Posterior vena cava (tissue), 2 donors: Measurements from ENCODE around the gene YTHDC1. TPM values are rescaled to one million over a fixed set of nuclear protein-coding genes. Genes with fewer than 3 reads are reported as not detected.
"Not testable (repeated sequence)": the region's sequence is repeated elsewhere in the genome, so short reads cannot be mapped to it uniquely, and the experiment has no call there.

Source experiments
- DNase-seq: peaks from one replicate; pipeline ENCODE4 v3.0.0-alpha.2; 2020; ENCODE audit warnings: low spot score
- intact Hi-C, 2 donors: fragments of 100-400 bp; cut with DNase I; formaldehyde crosslinking; loops; one replicate each; pipeline versions ENCODE4 v1.14.1 to v1.14.2; 2022 to 2023
- total RNA-seq, 2 donors: library from RNA; stranded (reverse); fragmentation: NEBNext Ultra II Directional; extraction: Animal tissue kit (Norgen Biotek cat#: 25700); gene quantifications; one replicate each; pipeline ENCODE4 v1.2.1, GENCODE V29; 2021
- donor health status: DM: yes; HTN: yes; CAD: no.
- donor health status: DM: yes; HTN: yes; CAD: no.

Gene YTHDC1
- total RNA-seq, 2 donors from 2014 or later: 57.4 to 57.8 TPM

GRCh38 chr4:68310651-68311247 is 39.1 kb downstream of the YTHDC1 start:
- no peak for DNase-seq
- intact Hi-C loops: no loop called here

DNA sequence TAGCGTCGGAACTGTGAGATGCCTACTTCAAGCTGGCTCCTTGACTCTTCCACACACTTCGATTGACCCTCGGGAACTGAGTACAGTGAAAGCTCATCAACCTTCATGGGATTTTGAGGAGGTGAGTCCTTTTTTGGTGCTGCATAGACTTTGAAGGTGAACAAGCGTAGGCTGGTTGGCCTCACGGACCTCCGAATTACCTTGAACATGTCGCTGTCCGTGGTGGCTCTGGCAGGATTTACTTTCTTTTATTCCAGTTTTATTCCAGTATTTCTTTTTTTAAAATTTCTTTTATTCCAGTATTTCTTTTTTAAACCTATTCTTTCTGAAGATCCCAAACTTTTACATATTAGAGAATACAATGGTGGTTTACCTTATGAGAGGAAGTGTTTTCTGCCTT is 45.2 kb downstream of the YTHDC1 start:
- DNase-seq: no peak
- intact Hi-C loops: no loop called here

DNA sequence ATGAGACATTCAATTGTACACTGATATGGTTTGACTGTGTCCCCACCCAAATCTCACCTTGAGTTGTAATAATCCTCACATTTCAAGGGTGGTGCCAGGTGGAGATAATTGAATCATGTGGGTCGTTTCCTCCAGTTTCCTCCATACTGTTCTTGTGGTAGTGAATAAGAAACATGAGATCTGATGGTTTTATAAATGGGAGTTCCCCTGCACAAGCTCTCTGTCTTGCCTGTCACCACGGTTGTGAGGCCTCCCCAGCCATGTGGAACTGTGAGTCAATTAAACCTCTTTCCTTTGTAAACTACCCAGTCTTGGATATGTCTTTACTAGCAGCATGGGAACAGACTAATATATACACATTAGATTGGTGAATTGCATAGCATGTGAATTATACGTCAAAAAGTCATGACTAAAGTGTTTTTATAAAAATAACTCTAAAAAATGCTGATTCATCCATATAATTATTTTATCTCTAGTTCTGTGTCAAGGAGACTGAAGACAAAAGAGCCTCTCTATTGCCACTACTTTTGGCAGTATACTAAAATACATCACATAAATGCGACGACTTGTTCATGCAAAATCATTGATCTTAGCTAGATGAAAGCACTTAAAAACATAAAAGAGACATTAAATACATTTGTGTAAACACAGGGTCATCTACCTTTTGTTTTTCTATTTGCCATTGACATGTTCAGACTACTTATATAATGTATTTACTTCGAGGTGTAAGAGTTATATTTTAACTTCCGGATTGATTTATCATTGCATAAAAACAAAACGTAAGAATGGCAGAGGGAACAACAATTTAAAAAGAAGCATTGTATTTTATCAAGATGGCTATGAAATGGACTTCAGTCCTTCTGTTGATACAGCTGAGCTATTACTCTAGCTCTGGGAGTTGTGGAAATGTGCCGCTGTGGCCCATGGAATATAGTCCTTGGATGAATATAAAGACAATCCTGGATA is 50.1 kb downstream of the YTHDC1 start:
- no peak for DNase-seq

GRCh38 chr4:68297137-68297536 is 52.8 kb downstream of the YTHDC1 start:
- DNase-seq: no peak
- intact Hi-C loops: no loop called here

More for the DNA sequence above, 50.1 kb downstream of the YTHDC1 start:
- intact Hi-C loops: no loop called here

- intact Hi-C loops: no loop called here
- DNase-seq: no peak
Observed at GRCh38 chr4:68291256-68291655, 58.6 kb downstream of the YTHDC1 start.

GRCh38 chr4:68288393-68288740 is 61.5 kb downstream of the YTHDC1 start:
- no peak for DNase-seq
- intact Hi-C loops: no loop called here

GRCh38 chr4:68287704-68288392 is 62.0 kb downstream of the YTHDC1 start:
- no peak for DNase-seq
- intact Hi-C loops: no loop called here

DNA sequence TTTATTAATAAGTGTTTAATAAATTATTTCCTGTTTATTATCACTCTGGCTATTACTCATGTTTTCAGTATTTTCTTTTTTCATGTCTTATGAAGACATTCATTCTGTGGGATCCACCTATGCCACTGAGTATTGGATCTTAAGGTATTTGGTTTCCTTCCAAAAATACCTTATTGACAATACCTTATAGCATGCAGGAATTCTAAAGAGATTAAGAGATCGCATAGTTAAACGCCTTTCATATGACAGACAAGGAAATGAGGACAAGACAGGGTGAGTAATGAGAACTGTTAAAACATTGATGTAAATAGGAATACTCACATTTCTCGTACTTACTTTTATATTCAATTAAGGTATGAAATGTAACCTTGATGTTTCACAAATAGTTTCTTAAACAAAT is 66.2 kb downstream of the YTHDC1 start:
- intact Hi-C loops: no loop called here

GRCh38 chr4:68283095-68283494 is 66.8 kb downstream of the YTHDC1 start:
- no peak for DNase-seq
- intact Hi-C loops: no loop called here

More for the DNA sequence above, 66.2 kb downstream of the YTHDC1 start:
- no peak for DNase-seq

- intact Hi-C loops, DNase-seq: not testable (repeated sequence)
Observed at GRCh38 chr4:68281796-68282740, 67.8 kb downstream of the YTHDC1 start.

DNA sequence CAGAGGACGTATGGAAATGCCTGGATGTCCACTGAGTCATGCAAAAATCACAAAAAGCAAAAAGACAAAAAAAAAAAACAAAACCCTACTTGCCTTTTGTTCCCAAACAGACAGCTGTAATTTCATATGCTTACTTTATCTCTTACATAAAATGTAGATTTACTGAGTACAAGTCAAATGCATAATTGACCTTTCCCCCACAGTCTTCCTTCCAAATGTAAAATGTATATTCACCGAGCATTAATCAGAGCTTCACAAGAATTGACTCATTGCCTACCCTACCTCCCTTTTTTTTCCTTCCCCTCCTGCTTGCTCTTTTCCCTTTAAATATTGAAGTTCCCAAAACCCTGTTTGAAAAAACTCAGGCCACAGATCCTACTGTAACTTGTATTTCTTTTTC is 71.9 kb downstream of the YTHDC1 start:
- DNase-seq: no peak
- intact Hi-C loops: no loop called here

GRCh38 chr4:68277627-68278026 is 72.3 kb downstream of the YTHDC1 start:
- intact Hi-C loops: no loop called here
- no peak for DNase-seq

DNA sequence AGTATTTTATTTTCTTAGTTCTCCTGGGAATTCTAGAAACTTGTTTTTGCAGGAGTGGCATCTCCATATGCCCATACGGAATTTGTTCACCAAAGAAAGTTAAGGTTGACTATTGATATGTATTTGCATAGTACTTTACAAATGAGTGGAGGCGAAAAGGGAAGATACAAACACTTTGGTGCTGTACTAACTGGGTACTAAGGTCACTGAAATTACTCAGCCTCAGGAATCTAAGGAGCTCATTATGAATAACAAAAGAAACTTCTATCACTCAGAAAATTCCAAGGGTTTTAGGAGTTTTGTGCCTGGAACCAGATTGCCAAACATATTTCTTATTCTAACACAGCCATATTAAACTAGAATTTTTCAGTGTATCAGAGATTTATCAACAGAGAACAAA is 77.0 kb downstream of the YTHDC1 start:
- intact Hi-C loops: loop anchor here (5.0 kb wide), 1 partner anchor 104 kb away; no protein-coding TSS in a partner anchor
- no peak for DNase-seq

DNA sequence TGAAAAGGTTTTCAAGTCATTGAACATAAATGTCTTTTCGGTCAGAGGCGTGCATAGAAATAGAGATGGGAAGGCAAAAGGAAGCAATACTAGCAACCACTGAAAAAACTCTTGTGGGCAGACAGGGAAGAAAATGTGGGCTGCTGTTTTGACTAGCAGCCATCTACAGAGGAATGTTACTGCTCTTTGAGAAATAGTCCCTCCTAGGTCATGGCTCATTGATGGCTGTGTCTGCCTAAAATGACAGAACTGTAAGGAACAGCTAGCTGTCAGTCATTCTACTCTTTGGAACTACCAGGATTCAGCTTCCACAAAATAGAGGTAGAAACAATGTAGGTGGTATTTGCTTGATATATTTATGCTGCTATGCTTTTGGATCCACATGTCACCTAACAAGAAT is 77.5 kb downstream of the YTHDC1 start:
- DNase-seq: no peak
- intact Hi-C loops: loop anchor here (5.0 kb wide), 1 partner anchor 105 kb away; no protein-coding TSS in a partner anchor

GRCh38 chr4:68271851-68272357 is 78.0 kb downstream of the YTHDC1 start:
- no peak for DNase-seq
- intact Hi-C loops: loop anchor here (5.0 kb wide), 1 partner anchor 105 kb away; no protein-coding TSS in a partner anchor

GRCh38 chr4:68267433-68267944 is 82.4 kb downstream of the YTHDC1 start:
- intact Hi-C loops: no loop called here
- DNase-seq: no peak

- no peak for DNase-seq
- intact Hi-C loops: no loop called here
Observed at GRCh38 chr4:68264875-68265565, 84.9 kb downstream of the YTHDC1 start.
